Measurements from ENCODE around the gene FAAP100. TPM values are rescaled to one million over a fixed set of nuclear protein-coding genes. Genes with fewer than 3 reads are reported as not detected.

FAAP100 gene
- total RNA-seq, 2 experiments from 2014 or later, result 40.5 to 42.7 TPM

GRCh38 chr17:81563861-81564586 is 11.9 kb upstream of the FAAP100 start:
- H3K27ac Mint-ChIP-seq, result no peak overlapping the region
- H3K9me3 Mint-ChIP-seq, result no peaks in the 10 kb centered on the region
- CTCF ChIA-PET, result interaction anchor here (1.5 kb wide), 1 partner anchor 37 kb away, joined by 3 read pairs; no protein-coding TSS in a partner anchor
- H3K4me3 Mint-ChIP-seq, result no peak overlapping the region
- ATAC-seq (no peak), DNase-seq (no peak)
- H3K4me1 Mint-ChIP-seq (ENCODE audit: low read depth), result peaks cover 3% of the 10 kb centered on the region
- POLR2A ChIA-PET, result interaction anchor here (1.4 kb wide), 1 partner anchor 12 kb away, joined by 3 read pairs; the partner anchor contains the start of gene FAAP100
- peaks cover 19% of the 10 kb centered on the region for H3K36me3 Mint-ChIP-seq (ENCODE audit: low read depth)
- H3K27me3 Mint-ChIP-seq, result no peaks in the 10 kb centered on the region
- TF ChIP-seq, protein P1, sequence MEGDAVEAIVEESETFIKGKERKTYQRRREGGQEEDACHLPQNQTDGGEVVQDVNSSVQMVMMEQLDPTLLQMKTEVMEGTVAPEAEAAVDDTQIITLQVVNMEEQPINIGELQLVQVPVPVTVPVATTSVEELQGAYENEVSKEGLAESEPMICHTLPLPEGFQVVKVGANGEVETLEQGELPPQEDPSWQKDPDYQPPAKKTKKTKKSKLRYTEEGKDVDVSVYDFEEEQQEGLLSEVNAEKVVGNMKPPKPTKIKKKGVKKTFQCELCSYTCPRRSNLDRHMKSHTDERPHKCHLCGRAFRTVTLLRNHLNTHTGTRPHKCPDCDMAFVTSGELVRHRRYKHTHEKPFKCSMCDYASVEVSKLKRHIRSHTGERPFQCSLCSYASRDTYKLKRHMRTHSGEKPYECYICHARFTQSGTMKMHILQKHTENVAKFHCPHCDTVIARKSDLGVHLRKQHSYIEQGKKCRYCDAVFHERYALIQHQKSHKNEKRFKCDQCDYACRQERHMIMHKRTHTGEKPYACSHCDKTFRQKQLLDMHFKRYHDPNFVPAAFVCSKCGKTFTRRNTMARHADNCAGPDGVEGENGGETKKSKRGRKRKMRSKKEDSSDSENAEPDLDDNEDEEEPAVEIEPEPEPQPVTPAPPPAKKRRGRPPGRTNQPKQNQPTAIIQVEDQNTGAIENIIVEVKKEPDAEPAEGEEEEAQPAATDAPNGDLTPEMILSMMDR (IDR thresholded peaks at IDR 0.05), result no peak
- intact Hi-C loops (cut with micrococcal nuclease), result no loop called here

DNA sequence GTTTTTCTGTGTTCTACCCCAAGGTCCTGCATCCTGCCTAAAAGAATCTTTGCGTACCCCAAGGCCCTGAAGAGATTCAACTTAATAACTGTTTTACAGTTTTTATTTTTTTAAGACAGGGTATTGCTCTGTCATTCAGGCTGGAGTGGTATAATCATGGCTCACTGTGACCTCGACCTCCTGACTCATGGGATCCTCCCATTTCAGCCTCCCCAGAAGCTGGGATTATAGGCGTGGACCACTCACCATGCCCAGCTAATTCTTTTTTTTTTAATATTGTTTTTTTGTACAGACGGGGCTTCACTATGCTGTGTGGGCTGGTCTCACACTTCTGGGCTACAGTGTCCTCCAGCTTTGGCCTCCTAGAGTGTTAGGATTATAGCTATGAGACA is 9.3 kb upstream of the FAAP100 start:
- TF ChIP-seq, protein P1 (IDR thresholded peaks at IDR 0.05), result no peak
- no peak overlapping the region for H3K27ac Mint-ChIP-seq
- ATAC-seq (no peak), DNase-seq (no peak)
- peaks cover 3% of the 10 kb centered on the region for H3K4me1 Mint-ChIP-seq (ENCODE audit: low read depth)
- ChIA-PET CTCF (interaction anchor here (1.0 to 1.6 kb wide), 2 partner anchors 20 to 40 kb away, joined by 3 to 6 read pairs; no protein-coding TSS in a partner anchor), POLR2A (interaction anchor here (2.1 kb wide), 1 partner anchor 9 kb away, joined by 7 read pairs; the partner anchor contains the start of gene FAAP100)
- H3K27me3 Mint-ChIP-seq, result no peaks in the 10 kb centered on the region
- H3K4me3 Mint-ChIP-seq, result no peak overlapping the region
- intact Hi-C loops (cut with micrococcal nuclease), result no loop called here
- H3K36me3 Mint-ChIP-seq (ENCODE audit: low read depth), result peaks cover 20% of the 10 kb centered on the region
- H3K9me3 Mint-ChIP-seq, result no peaks in the 10 kb centered on the region

DNA sequence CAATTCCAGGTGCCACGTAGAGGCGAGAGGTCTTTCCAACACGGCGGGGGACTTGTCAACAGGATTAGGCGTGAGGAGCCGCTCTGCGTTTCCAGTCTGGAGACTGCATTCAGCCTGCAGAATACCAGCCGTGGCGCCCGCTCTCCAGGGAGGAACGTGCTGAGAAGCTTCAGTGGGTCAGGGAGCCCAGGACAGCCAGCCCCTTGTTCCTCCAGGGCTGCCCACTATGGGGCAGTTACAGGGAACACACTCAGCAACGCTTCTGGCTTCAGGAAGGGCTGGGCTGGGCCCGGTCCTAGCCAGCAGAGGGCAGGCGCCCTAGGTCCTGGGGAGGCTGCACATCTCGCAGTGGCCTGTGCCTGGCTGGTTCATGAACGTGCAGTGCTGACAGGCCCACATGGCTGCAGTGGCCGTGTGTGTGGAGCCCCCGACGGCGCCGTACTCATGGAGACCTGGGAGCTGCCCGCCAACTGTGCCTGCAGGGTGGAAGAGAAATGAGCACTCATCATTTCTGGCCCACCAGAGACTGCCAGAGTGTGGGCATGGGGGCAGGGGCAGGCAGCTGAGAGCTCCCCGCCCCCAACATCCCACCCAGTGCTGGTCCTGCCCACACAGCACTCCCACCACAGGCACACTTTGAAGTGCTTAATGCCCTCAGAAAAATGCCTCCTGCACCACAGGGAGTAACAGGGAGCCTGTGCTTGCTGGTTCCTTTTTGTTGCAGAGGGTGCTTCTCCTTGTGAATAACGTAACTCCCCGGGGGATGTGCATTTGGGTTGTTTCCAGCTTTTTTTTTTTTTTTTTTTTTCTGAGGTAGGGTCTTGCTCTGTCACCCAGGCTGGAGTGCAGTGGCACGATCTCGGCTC is 7.0 kb upstream of the FAAP100 start:
- Mint-ChIP-seq H3K4me1 (ENCODE audit: low read depth) (peaks cover 8% of the 10 kb centered on the region), H3K4me3 (no peak overlapping the region), H3K27me3 (no peaks in the 10 kb centered on the region), H3K36me3 (ENCODE audit: low read depth) (peaks cover 12% of the 10 kb centered on the region), H3K9me3 (no peaks in the 10 kb centered on the region), H3K27ac (no peak overlapping the region)
- CTCF ChIA-PET, result interaction anchor here (0.8 kb wide), 1 partner anchor 42 kb away, joined by 3 read pairs; no protein-coding TSS in a partner anchor
- TF ChIP-seq, protein P1 (IDR thresholded peaks at IDR 0.05), result no peak
- DNase-seq, result no peak
- ATAC-seq, result no peak
- POLR2A ChIA-PET, result no interaction called here
- intact Hi-C loops (cut with micrococcal nuclease), result no loop called here

GRCh38 chr17:81558115-81558468 is 5.9 kb upstream of the FAAP100 start:
- TF ChIP-seq, protein P1 (IDR thresholded peaks at IDR 0.05), result no peak
- no peaks in the 10 kb centered on the region for H3K27me3 Mint-ChIP-seq
- no peak for DNase-seq
- no peaks in the 10 kb centered on the region for H3K9me3 Mint-ChIP-seq
- peaks cover 17% of the 10 kb centered on the region for H3K4me1 Mint-ChIP-seq (ENCODE audit: low read depth)
- ChIA-PET CTCF (no interaction called here), POLR2A (no interaction called here)
- intact Hi-C loops (cut with micrococcal nuclease), result no loop called here
- H3K27ac Mint-ChIP-seq, result no peak overlapping the region
- H3K36me3 Mint-ChIP-seq (ENCODE audit: low read depth), result peaks cover 16% of the 10 kb centered on the region
- no peak overlapping the region for H3K4me3 Mint-ChIP-seq
- ATAC-seq, result no peak

Data from activated CD8-positive, alpha-beta T cell treated with anti-CD3 and anti-CD28 coated beads for 36 hours (primary cell).